ENCODE data around the gene RNF115.
"Not testable (repeated sequence)": the region's sequence is repeated elsewhere in the genome, so short reads cannot be mapped to it uniquely, and the experiment has no call there.

RNF115 gene

DNA sequence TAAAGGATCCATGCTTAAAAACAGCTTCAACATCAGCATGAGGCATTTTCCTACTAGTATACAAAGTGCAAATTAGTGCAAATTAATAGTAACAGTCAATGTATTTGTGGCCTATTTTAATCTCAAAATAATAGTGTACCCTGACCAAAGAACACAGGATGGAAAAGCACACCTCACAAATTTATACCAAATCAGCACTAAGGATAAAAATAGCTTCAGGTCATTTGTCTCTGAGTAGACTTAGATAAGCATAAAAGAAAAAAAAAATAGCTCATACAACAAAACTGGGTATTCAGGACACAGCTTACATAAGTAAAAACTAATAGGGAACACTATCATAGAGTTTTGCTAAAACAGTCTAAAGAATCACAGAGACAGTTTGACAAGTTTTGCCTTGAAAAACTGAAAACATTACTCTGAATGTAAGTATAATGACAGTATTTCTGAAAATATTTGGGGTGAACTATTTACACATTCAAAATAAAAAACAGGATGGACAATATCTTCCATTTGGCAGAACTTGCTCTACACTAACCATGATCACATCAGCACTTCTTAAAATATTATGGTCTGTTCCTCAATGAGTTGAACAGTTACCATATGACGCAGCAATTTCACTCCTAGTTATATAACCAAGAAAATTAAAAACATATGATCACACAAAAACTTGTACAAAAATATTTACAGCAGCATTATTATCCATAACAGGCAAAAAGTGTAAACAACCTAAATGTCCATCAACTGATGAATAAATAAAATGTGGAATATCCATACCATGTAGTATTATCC is 46.3 kb downstream of the RNF115 start:
- DNase-seq (ENCODE audit: low spot score) = no peak

DNA sequence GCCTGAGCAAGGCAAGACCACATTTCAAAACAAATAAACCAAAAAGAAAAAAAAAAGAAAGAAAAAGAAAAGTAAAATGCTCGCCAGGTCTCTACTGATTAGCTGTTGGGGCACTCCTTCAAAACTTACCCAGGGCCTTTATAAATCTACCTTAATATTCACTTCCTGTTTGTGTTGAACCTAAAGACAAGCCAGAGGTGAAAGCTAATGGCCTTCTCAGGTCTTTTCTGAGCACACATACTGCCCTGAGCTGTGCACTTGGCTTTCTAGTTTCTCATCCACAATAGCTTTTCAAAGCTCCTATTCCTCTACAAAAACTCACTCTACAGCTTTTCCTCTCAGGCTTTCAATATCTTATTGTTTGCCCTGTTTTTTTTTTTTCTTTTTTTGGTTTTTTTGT is 50.5 kb downstream of the RNF115 start:
- no peak for DNase-seq (ENCODE audit: low spot score)

GRCh38 chr1:145771056-145771455 is 52.8 kb downstream of the RNF115 start:
- DNase-seq (ENCODE audit: low spot score) = no peak

DNA sequence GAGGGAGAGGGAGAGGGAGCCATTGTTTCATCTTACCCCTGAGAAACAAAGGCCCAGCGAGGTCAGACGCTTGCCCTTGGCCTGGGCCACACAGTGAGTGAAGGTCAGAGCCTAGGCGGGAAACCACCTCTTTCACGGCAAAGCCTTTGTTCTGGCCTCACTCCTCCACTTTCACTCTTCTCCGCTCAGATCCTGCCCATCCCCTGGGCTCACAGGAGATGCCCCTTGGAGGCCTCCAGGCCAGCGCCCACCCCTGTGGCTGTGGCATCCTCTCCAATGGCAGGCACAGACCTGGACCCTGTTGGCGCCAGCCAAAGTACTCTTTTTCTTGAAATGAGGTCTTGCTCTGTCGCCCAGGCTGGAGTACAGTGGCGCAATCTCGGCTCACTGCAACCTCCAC is 55.9 kb downstream of the RNF115 start:
- DNase-seq (ENCODE audit: low spot score) = not testable (repeated sequence)

- not testable (repeated sequence) for DNase-seq (ENCODE audit: low spot score)
Measured at GRCh38 chr1:145766926-145767325, 57.0 kb downstream of the RNF115 start.

DNA sequence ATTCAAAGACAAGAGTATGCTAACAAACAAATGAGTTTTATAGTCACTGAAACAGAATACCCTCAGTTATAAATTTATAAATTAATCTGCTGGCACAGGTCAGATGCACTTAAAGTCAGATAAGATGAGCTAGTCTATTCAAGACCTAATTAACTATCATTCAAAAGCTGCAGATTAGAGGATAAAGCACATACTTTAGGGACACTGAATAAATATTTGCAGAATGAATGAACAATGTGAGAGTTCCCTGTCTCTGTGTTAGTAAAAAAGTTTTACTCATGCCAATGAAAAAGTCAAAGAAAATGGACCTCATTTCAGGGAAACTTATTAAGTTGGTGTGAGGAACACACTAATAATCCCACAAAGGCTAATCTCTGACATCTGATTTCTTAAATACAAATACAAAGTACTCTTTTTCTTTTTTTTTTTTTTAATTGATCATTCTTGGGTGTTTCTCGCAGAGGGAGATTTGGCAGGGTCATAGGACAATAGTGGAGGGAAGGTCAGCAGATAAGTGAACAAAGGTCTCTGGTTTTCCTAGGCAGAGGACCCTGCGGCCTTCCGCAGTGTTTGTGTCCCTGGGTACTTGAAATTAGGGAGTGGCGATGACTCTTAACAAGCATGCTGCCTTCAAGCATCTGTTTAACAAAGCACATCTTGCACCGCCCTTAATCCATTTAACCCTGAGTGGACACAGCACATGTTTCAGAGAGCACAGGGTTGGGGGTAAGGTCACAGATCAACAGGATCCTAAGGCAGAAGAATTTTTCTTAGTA is 58.1 kb downstream of the RNF115 start:
- not testable (repeated sequence) for DNase-seq (ENCODE audit: low spot score)

DNA sequence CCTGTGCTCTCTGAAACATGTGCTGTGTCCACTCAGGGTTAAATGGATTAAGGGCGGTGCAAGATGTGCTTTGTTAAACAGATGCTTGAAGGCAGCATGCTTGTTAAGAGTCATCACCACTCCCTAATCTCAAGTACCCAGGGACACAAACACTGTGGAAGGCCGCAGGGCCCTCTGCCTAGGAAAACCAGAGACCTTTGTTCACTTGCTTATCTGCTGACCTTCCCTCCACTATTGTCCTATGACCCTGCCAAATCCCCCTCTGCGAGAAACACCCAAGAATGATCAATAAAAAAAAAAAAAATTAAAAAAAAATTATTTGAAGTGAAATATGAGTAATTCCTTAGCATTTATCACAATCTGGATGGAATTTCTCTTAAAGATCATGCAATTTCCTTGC is 58.8 kb downstream of the RNF115 start:
- DNase-seq (ENCODE audit: low spot score) = not testable (repeated sequence)

GRCh38 chr1:145764231-145764940 is 59.5 kb downstream of the RNF115 start:
- DNase-seq (ENCODE audit: low spot score) = not testable (repeated sequence)

DNA sequence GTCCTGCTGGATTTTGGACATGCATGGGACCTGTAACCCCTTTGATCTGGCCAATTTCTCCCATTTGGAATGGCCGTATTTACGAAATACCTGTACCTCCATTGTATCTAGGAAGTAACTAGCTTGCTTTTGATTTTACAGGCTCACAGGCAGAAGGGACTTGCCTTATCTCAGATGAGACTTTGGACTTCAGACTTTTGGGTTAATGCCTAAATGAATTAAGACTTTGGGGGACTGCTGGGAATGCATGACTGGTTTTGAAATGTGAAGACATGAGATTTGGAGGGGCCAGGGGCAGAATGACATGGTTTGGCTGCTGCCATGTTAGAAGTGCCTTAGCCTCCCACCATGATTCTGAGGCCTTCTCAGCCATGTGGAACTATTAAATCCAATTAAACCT is 61.9 kb downstream of the RNF115 start:
- DNase-seq (ENCODE audit: low spot score) = not testable (repeated sequence)

- not testable (repeated sequence) for DNase-seq (ENCODE audit: low spot score)
Measured at GRCh38 chr1:145761498-145761897, 62.4 kb downstream of the RNF115 start.

- not testable (repeated sequence) for DNase-seq (ENCODE audit: low spot score)
Measured at GRCh38 chr1:145760395-145760949, 63.4 kb downstream of the RNF115 start.

- no peak for DNase-seq (ENCODE audit: low spot score)
Measured at GRCh38 chr1:145759721-145760120, 64.2 kb downstream of the RNF115 start.

GRCh38 chr1:145758575-145758974 is 65.3 kb downstream of the RNF115 start:
- DNase-seq (ENCODE audit: low spot score) = no peak

DNA sequence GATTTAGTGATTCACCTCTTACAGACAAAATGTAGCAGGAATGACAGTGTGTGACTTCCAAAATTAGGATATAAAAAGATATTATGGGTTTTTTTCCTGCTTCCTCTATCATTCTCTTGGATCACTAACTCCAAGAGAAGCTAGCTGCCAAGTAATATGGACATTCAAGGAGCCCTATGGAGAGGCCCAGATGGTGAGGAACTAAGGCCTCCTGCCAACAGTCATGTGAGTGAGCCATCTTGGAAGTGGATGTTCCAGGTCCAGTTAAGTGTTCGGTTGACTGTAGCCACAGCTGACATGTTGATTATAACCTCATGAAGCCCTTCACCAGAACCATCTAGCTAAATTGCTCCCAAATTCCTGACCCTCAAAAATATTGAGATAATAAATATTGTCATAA is 65.8 kb downstream of the RNF115 start:
- DNase-seq (ENCODE audit: low spot score) = no peak

DNA sequence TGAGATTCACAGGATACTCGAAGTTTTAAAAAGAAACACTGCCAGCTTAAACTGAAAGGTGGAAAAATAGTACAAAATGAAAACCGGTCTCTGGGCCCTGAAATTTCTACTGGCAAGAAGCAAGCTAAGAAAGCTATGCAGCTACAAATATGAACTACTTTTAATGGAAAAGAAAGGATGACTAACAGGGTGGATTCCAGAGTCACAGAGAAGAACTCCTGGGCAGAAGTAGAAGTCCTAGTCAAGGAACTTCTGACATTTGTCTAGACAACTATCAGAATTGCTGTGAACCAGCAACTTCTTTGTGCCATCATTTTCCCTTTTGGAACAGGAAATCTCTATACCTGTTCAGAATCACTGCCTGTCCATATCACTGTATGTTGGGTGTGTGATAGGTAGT is 66.5 kb downstream of the RNF115 start:
- no peak for DNase-seq (ENCODE audit: low spot score)

GRCh38 chr1:145751491-145752037 is 72.3 kb downstream of the RNF115 start:
- no peak for DNase-seq (ENCODE audit: low spot score)

DNA sequence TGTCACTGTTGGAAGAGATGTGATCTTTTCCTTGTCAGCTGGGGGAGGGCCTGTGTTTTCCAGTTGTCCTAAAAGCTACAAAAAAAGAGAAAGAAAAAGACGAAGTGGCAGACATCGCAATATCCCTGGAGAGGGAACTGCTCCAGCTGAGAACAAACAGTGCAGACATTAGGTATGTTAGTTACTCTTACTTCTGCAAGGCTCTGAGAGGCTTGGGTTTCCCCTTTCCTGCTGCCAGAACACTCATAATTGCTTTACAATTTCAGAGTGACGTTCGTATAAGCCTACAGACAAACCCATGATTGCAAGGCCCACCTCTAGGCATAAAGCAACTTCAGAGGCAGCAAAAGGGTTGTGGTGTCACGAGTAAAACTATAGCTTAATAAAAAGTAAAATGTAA is 73.5 kb downstream of the RNF115 start:
- no peak for DNase-seq (ENCODE audit: low spot score)

GRCh38 chr1:145747398-145748247 is 76.3 kb downstream of the RNF115 start:
- DNase-seq (ENCODE audit: low spot score) = no peak

DNA sequence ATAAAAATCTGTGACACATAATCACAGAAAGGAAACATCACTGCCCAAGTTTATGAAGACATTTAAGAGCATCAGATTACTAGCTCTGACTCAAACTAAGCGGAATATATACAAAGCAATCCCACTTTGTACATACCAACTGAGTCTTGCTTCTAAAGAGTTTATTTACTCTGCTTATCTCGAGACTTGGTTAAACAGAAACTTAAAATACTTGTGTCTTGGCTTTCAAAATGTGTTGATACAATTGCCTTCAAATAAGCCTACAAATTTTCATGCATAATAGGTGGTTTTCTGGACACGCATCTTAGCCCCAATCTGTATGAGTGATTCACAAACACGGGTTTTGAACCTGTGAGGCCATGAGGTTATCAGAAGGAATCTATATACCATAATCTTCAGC is 83.6 kb downstream of the RNF115 start:
- DNase-seq (ENCODE audit: low spot score) = no peak

GRCh38 chr1:145736191-145736590 is 87.7 kb downstream of the RNF115 start:
- DNase-seq (ENCODE audit: low spot score) = no peak

DNA sequence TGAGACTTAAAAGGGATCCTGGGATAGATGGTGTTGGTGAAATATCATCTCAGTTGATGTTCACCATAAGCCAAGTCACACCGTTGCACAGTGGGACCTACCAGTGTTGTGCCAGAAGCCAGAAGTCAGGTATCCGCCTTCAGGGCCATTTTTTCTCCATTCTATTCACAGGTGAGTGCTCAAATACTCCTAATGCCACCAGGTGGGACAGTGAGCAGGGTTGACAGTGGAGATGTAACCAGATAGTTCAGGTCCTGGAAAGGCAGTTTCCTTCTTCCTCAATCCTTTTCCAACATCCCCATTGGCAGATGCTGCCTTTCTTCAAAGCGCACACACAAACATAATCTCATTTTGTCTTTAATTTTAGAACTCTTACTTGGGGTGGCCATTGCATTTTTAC is 93.0 kb downstream of the RNF115 start:
- DNase-seq (ENCODE audit: low spot score) = no peak

All from germinal center (tissue), 1 donor.